Gastroesophageal sphincter (tissue), 3 donors: Measurements from ENCODE around the gene LIPE.
A peak's percentile ranks its signal among the peaks of the same experiment; 100 is the strongest.

Experiments used
- EP300 ChIP-seq: sonication (generic); formaldehyde crosslinking; IDR thresholded peaks from one replicate; pipeline ENCODE4 v1.6.1; 2017; ENCODE audit warnings: antibody characterized with exemption, mild to moderate bottlenecking
- POLR2A ChIP-seq, 2 donors: fragments of 450-650 bp; IDR thresholded peaks; one replicate each; pipeline ENCODE4 v1.6.1; 2017; ENCODE audit warnings: antibody characterized with exemption in 2 of 2, mild to moderate bottlenecking in 2 of 2, moderate library complexity in 1 of 2
- POLR2AphosphoS5 ChIP-seq: sonication (generic); formaldehyde crosslinking; IDR thresholded peaks from one replicate; pipeline ENCODE4 v1.6.1; 2017; ENCODE audit warnings: antibody characterized with exemption
- TF ChIP-seq, protein P1 (sequence below), 4 experiments: fragments of 200-600 bp in 2 of 4; fragments of 450-650 bp in 2 of 4; sonication (generic) in 1 of 4; IDR thresholded peaks; one replicate each; pipeline ENCODE4 v1.5.1; 2017 to 2019; ENCODE audit warnings: antibody characterized with exemption in 4 of 4, mild to moderate bottlenecking in 2 of 4, moderate library complexity in 2 of 4

DNA sequence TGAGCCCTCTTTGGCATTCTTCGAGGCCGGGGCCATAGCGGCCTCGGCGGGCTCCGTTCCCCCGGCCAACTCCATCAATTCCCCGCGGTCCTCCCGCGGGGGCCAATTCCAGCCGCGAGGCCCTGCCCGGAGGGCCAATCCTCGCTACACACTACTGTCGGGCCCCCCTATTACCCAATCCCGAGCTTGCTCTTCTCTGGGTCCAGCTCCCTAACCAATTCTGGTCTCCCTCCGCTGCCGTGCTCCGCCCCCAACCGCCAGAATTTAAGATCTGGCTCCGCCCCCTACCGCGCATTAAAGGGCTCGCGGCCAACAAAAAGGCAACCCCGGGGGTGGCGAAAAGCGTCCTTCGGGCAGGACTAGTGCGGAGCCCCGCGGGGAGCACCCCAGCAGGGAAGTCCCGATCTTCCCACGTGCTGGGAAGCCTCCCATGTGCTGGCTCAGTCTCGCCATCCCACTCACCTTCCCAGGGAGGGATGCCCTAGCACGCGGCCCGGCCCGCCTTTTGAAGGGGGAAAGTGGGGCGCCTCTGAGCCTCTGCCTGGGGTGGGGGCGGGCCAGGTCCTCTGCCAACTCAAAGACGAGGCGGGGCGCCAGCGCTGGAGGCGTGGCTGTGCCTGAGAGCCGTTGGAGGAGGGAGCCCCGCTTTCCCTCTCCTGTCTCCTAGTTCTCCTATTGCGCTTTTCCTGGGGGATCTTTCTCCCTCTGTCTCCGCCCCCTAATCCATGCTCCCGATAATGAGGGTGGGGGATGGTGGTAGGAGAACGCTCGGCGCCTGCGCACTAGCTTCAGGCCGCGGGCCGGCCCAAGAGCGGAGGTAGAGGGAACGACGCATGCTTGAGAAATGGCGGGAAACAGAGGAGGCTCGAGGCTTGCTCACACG lies 3.5 kb downstream of the LIPE start:
- no peak for TF ChIP-seq EP300
- TF ChIP-seq, protein P1, sequence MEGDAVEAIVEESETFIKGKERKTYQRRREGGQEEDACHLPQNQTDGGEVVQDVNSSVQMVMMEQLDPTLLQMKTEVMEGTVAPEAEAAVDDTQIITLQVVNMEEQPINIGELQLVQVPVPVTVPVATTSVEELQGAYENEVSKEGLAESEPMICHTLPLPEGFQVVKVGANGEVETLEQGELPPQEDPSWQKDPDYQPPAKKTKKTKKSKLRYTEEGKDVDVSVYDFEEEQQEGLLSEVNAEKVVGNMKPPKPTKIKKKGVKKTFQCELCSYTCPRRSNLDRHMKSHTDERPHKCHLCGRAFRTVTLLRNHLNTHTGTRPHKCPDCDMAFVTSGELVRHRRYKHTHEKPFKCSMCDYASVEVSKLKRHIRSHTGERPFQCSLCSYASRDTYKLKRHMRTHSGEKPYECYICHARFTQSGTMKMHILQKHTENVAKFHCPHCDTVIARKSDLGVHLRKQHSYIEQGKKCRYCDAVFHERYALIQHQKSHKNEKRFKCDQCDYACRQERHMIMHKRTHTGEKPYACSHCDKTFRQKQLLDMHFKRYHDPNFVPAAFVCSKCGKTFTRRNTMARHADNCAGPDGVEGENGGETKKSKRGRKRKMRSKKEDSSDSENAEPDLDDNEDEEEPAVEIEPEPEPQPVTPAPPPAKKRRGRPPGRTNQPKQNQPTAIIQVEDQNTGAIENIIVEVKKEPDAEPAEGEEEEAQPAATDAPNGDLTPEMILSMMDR (IDR thresholded peaks at IDR 0.05) = no peak
- TF ChIP-seq POLR2A (IDR thresholded peaks at IDR 0.05) = no peak
- TF ChIP-seq POLR2AphosphoS5 = peak; percentile 22
